Fibroblast of skin of scalp (primary cell): ENCODE measurements around the gene HSD11B1L.
"Not testable (repeated sequence)": the region's sequence is repeated elsewhere in the genome, so short reads cannot be mapped to it uniquely, and the experiment has no call there.

Experiments used
- DNase-seq: peaks from one replicate; pipeline ENCODE4 v3.0.0-alpha.2; 2013

The HSD11B1L gene

GRCh38 chr19:5687360-5688198 is 6.8 kb downstream of the HSD11B1L start:
- DNase-seq: no peak

- not testable (repeated sequence) for DNase-seq
Measured at GRCh38 chr19:5688262-5688881, 7.5 kb downstream of the HSD11B1L start.

GRCh38 chr19:5690125-5690954 is 9.5 kb downstream of the HSD11B1L start, which contains the start of gene RPL36:
Gene RPL36 (plus strand): TSS chr19:5690295. CDS start chr19:5690508, 213 bp downstream.
- DNase-seq: peak; percentile 96

GRCh38 chr19:5690955-5691821 is 10.4 kb downstream of the HSD11B1L start:
- peak; percentile 51 for DNase-seq

- DNase-seq: peak; percentile 23
Measured at GRCh38 chr19:5691822-5692722, 11.2 kb downstream of the HSD11B1L start.

GRCh38 chr19:5692723-5693194 is 11.9 kb downstream of the HSD11B1L start:
- no peak for DNase-seq

- no peak for DNase-seq
Measured at GRCh38 chr19:5693195-5694166, 12.7 kb downstream of the HSD11B1L start.

- no peak for DNase-seq
Measured at GRCh38 chr19:5694167-5694955, 13.5 kb downstream of the HSD11B1L start.

- DNase-seq: no peak
Measured at GRCh38 chr19:5694956-5695648, 14.3 kb downstream of the HSD11B1L start.

GRCh38 chr19:5695649-5696195 is 14.9 kb downstream of the HSD11B1L start:
- no peak for DNase-seq

- no peak for DNase-seq
Measured at GRCh38 chr19:5696196-5697021, 15.6 kb downstream of the HSD11B1L start.

GRCh38 chr19:5697022-5697889 is 16.4 kb downstream of the HSD11B1L start:
- no peak for DNase-seq

- no peak for DNase-seq
Measured at GRCh38 chr19:5697890-5698634, 17.2 kb downstream of the HSD11B1L start.

- DNase-seq: no peak
Measured at GRCh38 chr19:5698635-5699422, 18.0 kb downstream of the HSD11B1L start.
